A549 (cell line): ENCODE measurements around the gene UBQLN4. TPM values are rescaled to one million over a fixed set of nuclear protein-coding genes. Genes with fewer than 3 reads are reported as not detected.

Experiments used
- ATAC-seq, 2 experiments: fragments of 200-7000 bp in 1 of 2; fragments of >200 bp in 1 of 2; cut with Nextera tagmentation in 1 of 2; cut with Tn5 transposase in 1 of 2; 3 replicates each; pipeline versions ENCODE4 v1.8.0 to v1.9.1; 2018 to 2020; ENCODE audit warnings: mild to moderate bottlenecking in 1 of 2, moderate library complexity in 1 of 2
- CTCF ChIA-PET: fragments of 300-600 bp; sonication (Branson Sonifier 250); formaldehyde crosslinking; extraction: SDS; loops from one replicate; lab custom pipeline; 2021; ENCODE audit warnings: antibody characterized with exemption, inconsistent platforms; lab: Yijun Ruan, JAX
- POLR2A ChIA-PET: fragments of 350-600 bp; formaldehyde crosslinking; extraction: SDS; loops from one replicate; lab custom pipeline; 2021; ENCODE audit warnings: antibody characterized with exemption, inconsistent platforms; lab: Yijun Ruan, JAX
- DNase-seq, 2 experiments: peaks; one replicate each; pipeline versions ENCODE4 v3.0.0 to v3.0.0-alpha.2; 2011 to 2016; ENCODE audit warnings: low read depth in 1 of 2, low spot score in 1 of 2
- FAIRE-seq: peaks from 2 replicates; lab custom pipeline; 2011; peaks lifted over from hg19 to GRCh38; lab: Jason Lieb, UNC
- H3K27ac ChIP-seq, 2 experiments: fragments of >200 bp; sonication (Bioruptor Twin); formaldehyde crosslinking; 3 replicates each; pipeline ENCODE4 v1.5.1; 2016 to 2017
- H3K4me1 ChIP-seq: fragments of >200 bp; sonication (Bioruptor Twin); formaldehyde crosslinking; 3 replicates; pipeline ENCODE4 v1.6.1; 2016
- H3K4me2 ChIP-seq: fragments of >200 bp; sonication (Bioruptor Twin); formaldehyde crosslinking; 3 replicates; pipeline ENCODE4 v1.6.1; 2016
- H3K4me3 ChIP-seq: fragments of >200 bp; sonication (Bioruptor Twin); formaldehyde crosslinking; 3 replicates; pipeline ENCODE4 v1.5.1; 2016
- H3K9me3 ChIP-seq: fragments of >200 bp; sonication (Bioruptor Twin); formaldehyde crosslinking; 3 replicates; pipeline ENCODE4 v1.6.1; 2016
- CBX8 ChIP-seq: fragments of 200-600 bp; sonication (generic); IDR thresholded peaks from 2 replicates; pipeline ENCODE4 v1.6.1; 2016
- CEBPB ChIP-seq, 2 experiments: fragments of >200 bp in 1 of 2; sonication (Bioruptor Twin) in 1 of 2; formaldehyde crosslinking in 1 of 2; IDR thresholded peaks; 2 replicates each; pipeline ENCODE4 v1.6.1; 2012 to 2016
- CHD2 ChIP-seq: fragments of 150-350 bp; IDR thresholded peaks from 2 replicates; pipeline ENCODE4 v1.6.1; 2014; ENCODE audit warnings: low read length; ENCODE audit not compliant: partially characterized antibody
- CHD4 ChIP-seq: fragments of 200-600 bp; sonication (generic); IDR thresholded peaks from 2 replicates; pipeline ENCODE4 v1.6.1; 2016; ENCODE audit warnings: antibody characterized with exemption, mild to moderate bottlenecking, borderline replicate concordance
- FOSL2 ChIP-seq, 2 experiments: fragments of 450-650 bp in 1 of 2; fragments of >200 bp in 1 of 2; sonication (Bioruptor Twin) in 1 of 2; formaldehyde crosslinking; IDR thresholded peaks; 2 replicates each; pipeline versions ENCODE4 v1.5.0 to v1.6.1; 2016 to 2020; ENCODE audit warnings: mild to moderate bottlenecking in 1 of 2, moderate library complexity in 1 of 2
- HOXA7 ChIP-seq: fragments of 250-450 bp; sonication (Bioruptor Pico); IDR thresholded peaks from 2 replicates; pipeline ENCODE4 v1.5.0; 2020; ENCODE audit warnings: mild to moderate bottlenecking, moderate library complexity
- KDM1A ChIP-seq: fragments of 200-600 bp; sonication (generic); IDR thresholded peaks from 2 replicates; pipeline ENCODE4 v1.6.1; 2016; ENCODE audit warnings: low read depth, mild to moderate bottlenecking
- KDM5A ChIP-seq: fragments of 200-600 bp; sonication (generic); IDR thresholded peaks from 2 replicates; pipeline ENCODE4 v1.6.1; 2016; ENCODE audit warnings: antibody characterized with exemption, mild to moderate bottlenecking
- MAX ChIP-seq: IDR thresholded peaks from 2 replicates; pipeline ENCODE4 v1.6.1; 2012
- NR3C1 ChIP-seq: fragments of >200 bp; sonication (Bioruptor Twin); formaldehyde crosslinking; IDR thresholded peaks from 3 replicates; pipeline ENCODE4 v1.6.1; 2017
- PHF8 ChIP-seq: fragments of 200-600 bp; sonication (generic); IDR thresholded peaks from 2 replicates; pipeline ENCODE4 v1.6.1; 2016; ENCODE audit warnings: low read depth, mild to moderate bottlenecking, antibody characterized with exemption, moderate library complexity, borderline replicate concordance
- RNF2 ChIP-seq: fragments of 200-600 bp; sonication (generic); IDR thresholded peaks from 2 replicates; pipeline ENCODE4 v1.6.1; 2016; ENCODE audit warnings: low read depth, mild to moderate bottlenecking, antibody characterized with exemption, moderate library complexity, borderline replicate concordance
- SMC3 ChIP-seq: fragments of >200 bp; sonication (Bioruptor Twin); formaldehyde crosslinking; IDR thresholded peaks from 3 replicates; pipeline ENCODE4 v1.6.1; 2018; ENCODE audit warnings: inconsistent platforms
- TFCP2L1 ChIP-seq: fragments of 250-450 bp; sonication (Bioruptor Pico); IDR thresholded peaks from 2 replicates; pipeline ENCODE4 v1.5.0; 2021; ENCODE audit warnings: mild to moderate bottlenecking
- TP53 ChIP-seq: fragments of 250-450 bp; sonication (Bioruptor Pico); IDR thresholded peaks from 2 replicates; pipeline ENCODE4 v1.5.0; 2021; ENCODE audit warnings: mild to moderate bottlenecking, moderate library complexity
- ZFP36 ChIP-seq: fragments of 450-650 bp; IDR thresholded peaks from 2 replicates; pipeline ENCODE4 v1.6.1; 2014; ENCODE audit warnings: borderline replicate concordance; ENCODE audit not compliant: partially characterized antibody
- ZNF302 ChIP-seq: fragments of 250-450 bp; sonication (Bioruptor Pico); IDR thresholded peaks from 2 replicates; pipeline ENCODE4 v1.9.0; 2021; ENCODE audit warnings: inconsistent platforms, mild to moderate bottlenecking, moderate library complexity
- WGBS: methylation state at CpG from one replicate; pipeline ENCODE4 v1.1.6; 2017; ENCODE audit errors: missing lambda C conversion rate; 5-methylcytosine and 5-hydroxymethylcytosine counted together
- polyA plus RNA-seq, 4 experiments: library from polyadenylated mRNA; depleted of rRNA in 3 of 4; stranded (reverse); fragments of >200 nt; fragmentation: RNase III in 1 of 4; extraction: RNeasy Plus Mini Kit Qiagen cat#74134 plus additional on column Dnase treatment in 1 of 4; gene quantifications; 2 replicates in 3 of 4; 3 replicates in 1 of 4; pipeline ENCODE4 v1.2.3, GENCODE V29; 2011 to 2017

UBQLN4 gene
- polyA plus RNA-seq, 2 of the 4 experiments (the other 2 are of a cell fraction) = 38.2 to 42.0 TPM

- no peak for ATAC-seq
- POLR2A ChIA-PET = no interaction called here
These were observed 38.8 kb downstream of the UBQLN4 start for GRCh38 chr1:156014829-156015228.

GRCh38 chr1:156012051-156012817 lies 41.4 kb downstream of the UBQLN4 start:
- 82% methylated on average over 4 of the region's 4 CpGs for WGBS
- DNase-seq (no peak), ATAC-seq (peak; percentile 32 to 45; a peak in 3 of 6 replicates), FAIRE-seq (no peak)
- Histone ChIP-seq H3K4me3 (no peak overlapping the region), H3K4me2 (no peak overlapping the region), H3K4me1 (peaks cover 7% of the 10 kb centered on the region; the same call in 2 of the 3 replicates), H3K9me3 (no peaks in the 10 kb centered on the region), H3K27ac (no peak overlapping the region)
- TF ChIP-seq KDM5A (no peak), RNF2 (no peak), FOSL2 (IDR thresholded peaks at IDR 0.05) (no peak), FOSL2 (CRISPR knock-in tag; IDR thresholded peaks at IDR 0.05) (no peak), CHD2 (no peak), KDM1A (no peak)
- ChIA-PET POLR2A (no interaction called here), CTCF (interaction anchor here (0.8 to 0.9 kb wide), 2 partner anchors 22 to 74 kb away, joined by 3 to 4 read pairs; no protein-coding TSS in a partner anchor)

More at GRCh38 chr1:156014829-156015228, 38.8 kb downstream of the UBQLN4 start:
- CTCF ChIA-PET = interaction anchor here (0.6 to 3.3 kb wide), 5 partner anchors 11 to 210 kb away, joined by 3 to 12 read pairs (median 3); no protein-coding TSS in a partner anchor
- no peak overlapping the region for H3K4me2 ChIP-seq
- no peaks in the 10 kb centered on the region for H3K9me3 ChIP-seq
- no peak overlapping the region for H3K27ac ChIP-seq
- no peak for FAIRE-seq
- no peak for DNase-seq
- 93% methylated on average over 7 of the region's 7 CpGs for WGBS
- no peak overlapping the region for H3K4me3 ChIP-seq
- peaks cover 8% of the 10 kb centered on the region; the same call in 1 of the 3 replicates for H3K4me1 ChIP-seq
- no peak for TF ChIP-seq CEBPB (IDR thresholded peaks at IDR 0.05)
- TF ChIP-seq ZNF302 = no peak
- TF ChIP-seq HOXA7 = no peak
- TF ChIP-seq CHD4 = no peak

DNA sequence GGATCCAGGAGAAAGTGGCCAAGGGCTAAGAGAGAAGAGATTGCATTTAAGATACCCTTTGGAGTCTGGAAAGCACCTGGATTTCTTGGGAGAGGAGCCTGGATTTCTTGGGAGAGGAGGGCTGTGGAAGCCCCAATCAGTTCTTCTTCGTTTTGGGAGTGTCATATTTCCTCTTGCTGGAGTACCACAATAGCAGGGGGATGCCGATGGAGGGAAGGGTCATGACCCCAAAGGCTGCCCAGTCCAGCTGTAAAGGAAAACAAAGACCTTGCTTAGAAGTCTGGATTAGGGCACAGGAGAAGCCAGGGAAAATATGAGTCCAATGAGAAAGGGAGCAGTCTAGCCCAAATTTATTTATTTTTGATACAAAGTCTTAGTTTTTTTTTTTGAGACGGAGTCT lies 44.2 kb downstream of the UBQLN4 start:
- ChIA-PET CTCF (interaction anchor here (1.8 to 2.2 kb wide), 2 partner anchors 12 to 19 kb away, joined by 6 to 8 read pairs; partner anchors contain the start of gene SSR2), POLR2A (no interaction called here)
- Histone ChIP-seq H3K4me1 (peaks cover 13% of the 10 kb centered on the region; the same call in 2 of the 3 replicates), H3K4me3 (no peak overlapping the region), H3K4me2 (no peak overlapping the region), H3K27ac (no peak overlapping the region), H3K9me3 (no peaks in the 10 kb centered on the region)
- no peak for FAIRE-seq
- no peak for TF ChIP-seq PHF8
- TF ChIP-seq TFCP2L1 (CRISPR knock-in tag) = no peak
- WGBS = 76% methylated on average over 3 of the region's 3 CpGs
- ATAC-seq = no peak
- DNase-seq = no peak

DNA sequence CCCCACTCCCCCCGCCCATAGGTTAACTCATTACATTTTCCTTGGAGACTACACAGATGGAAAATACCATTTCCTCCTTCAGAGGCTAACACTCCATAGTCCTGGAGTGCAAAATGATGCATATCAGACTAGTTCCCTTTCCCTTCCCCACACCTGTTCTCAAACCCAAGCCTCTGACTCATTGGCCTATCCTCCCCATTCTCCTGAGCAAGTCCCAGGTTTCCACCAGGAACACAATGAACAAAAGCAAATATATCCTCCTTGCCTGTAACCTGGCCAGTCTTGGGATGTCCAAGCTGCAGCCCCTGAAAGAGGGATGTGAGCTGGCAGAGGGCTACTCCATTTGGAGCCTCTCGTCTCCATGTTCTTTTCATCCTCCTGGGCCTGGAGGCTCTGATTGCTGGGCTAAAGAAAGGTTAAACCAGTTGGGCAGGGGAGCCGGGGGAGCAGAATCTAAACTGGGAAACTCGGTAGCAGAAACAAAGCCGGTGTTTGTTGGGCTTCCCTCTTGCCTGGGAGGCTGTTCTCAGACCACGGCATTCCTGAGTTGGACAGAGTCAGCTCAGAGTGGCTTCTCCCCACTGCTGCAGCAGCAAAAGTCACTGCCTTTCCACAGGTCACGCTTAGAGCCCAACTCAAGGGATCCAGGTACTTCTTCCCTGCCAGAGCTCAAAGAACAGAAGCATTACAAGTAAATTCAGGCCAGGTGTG lies 46.8 kb downstream of the UBQLN4 start:
- POLR2A ChIA-PET = no interaction called here
- no peak for DNase-seq
- Histone ChIP-seq H3K9me3 (no peaks in the 10 kb centered on the region), H3K27ac (no peak overlapping the region), H3K4me1 (peaks cover 31% of the 10 kb centered on the region), H3K4me3 (no peak overlapping the region), H3K4me2 (no peak overlapping the region)
- CTCF ChIA-PET = interaction anchor here (1.1 to 2.3 kb wide), 3 partner anchors 39 to 68 kb away, joined by 3 to 12 read pairs (median 5); no protein-coding TSS in a partner anchor
- FAIRE-seq = no peak
- no peak for ATAC-seq
- WGBS = 89% methylated on average over 5 of the region's 7 CpGs
- TF ChIP-seq NR3C1 (no peak), MAX (no peak), ZFP36 (no peak), RNF2 (no peak), CBX8 (no peak), SMC3 (no peak), TP53 (CRISPR knock-in tag) (no peak)
